Psoas muscle (tissue), 8 donors: Measurements from ENCODE around the gene ASB13. TPM values are rescaled to one million over a fixed set of nuclear protein-coding genes. Genes with fewer than 3 reads are reported as not detected.

ENCODE experiments used
- ATAC-seq, 4 donors: fragments of 200-7000 bp; cut with Tn5 transposase; one replicate each; pipeline ENCODE4 v1.9.1; 2020; ENCODE audit warnings: moderate library complexity in 3 of 4, mild to moderate bottlenecking in 2 of 4
- DNase-seq, 2 donors: peaks; one replicate each; pipeline ENCODE4 v3.0.0-alpha.2; 2020
- H3K27ac ChIP-seq: fragments of 200-600 bp; one replicate; pipeline ENCODE4 v1.8.0; 2022
- H3K27me3 ChIP-seq, 3 donors: fragments of 200-600 bp in 1 of 3; one replicate each; pipeline versions ENCODE4 v1.6.1 to v1.8.0; 2013 to 2022; ENCODE audit warnings: low read length in 2 of 3, mild to moderate bottlenecking in 2 of 3, moderate library complexity in 1 of 3; ENCODE audit not compliant: insufficient read depth in 3 of 3
- H3K36me3 ChIP-seq, 2 donors: fragments of 200-600 bp in 1 of 2; one replicate each; pipeline versions ENCODE4 v1.6.1 to v1.8.0; 2013 to 2022; ENCODE audit warnings: low read depth in 1 of 2, mild to moderate bottlenecking in 1 of 2, moderate library complexity in 1 of 2; ENCODE audit not compliant: insufficient read depth in 1 of 2
- H3K4me1 ChIP-seq: fragments of 200-600 bp; one replicate; pipeline ENCODE4 v1.8.0; 2022
- H3K4me3 ChIP-seq: fragments of 200-600 bp; one replicate; pipeline ENCODE4 v1.8.0; 2022; ENCODE audit warnings: mild to moderate bottlenecking
- H3K9me3 ChIP-seq: fragments of 200-600 bp; one replicate; pipeline ENCODE4 v1.8.0; 2022
- WGBS, 3 donors: extraction: QIAGEN DNeasy Blood & Tissue Kit; methylation state at CpG; one replicate each; pipeline versions ENCODE4 v1.1.6 to v1.1.7; 2013; 5-methylcytosine and 5-hydroxymethylcytosine counted together
- intact Hi-C, 2 donors: fragments of 100-400 bp; cut with DNase I; formaldehyde crosslinking; loops; one replicate each; pipeline versions ENCODE4 v1.11.0 to v1.14.2; 2022
- polyA plus RNA-seq, 3 donors: library from polyadenylated mRNA; stranded (reverse); fragments of 200-250 nt; gene quantifications; one replicate each; pipeline ENCODE4 v1.2.3, GENCODE V29; 2013
- total RNA-seq, 4 donors: library from RNA; stranded (reverse); fragmentation: NEBNext Ultra II Directional in 2 of 4; extraction: Animal tissue kit (Norgen Biotek cat#: 25700) in 2 of 4; gene quantifications; one replicate each; pipeline versions ENCODE4 v1.2.1 to v1.2.4, GENCODE V29; 2021 to 2023
- TF ChIP-seq, protein P1 (sequence below): fragments of 200-600 bp; IDR thresholded peaks from one replicate; pipeline ENCODE4 v1.8.0; 2022; ENCODE audit warnings: antibody characterized with exemption
- donor health status: healthy with polysubstance abuse.
- donor health status: DM: no; HTN: no; CAD: no; lungs with moderate emphysema.
- donor health status: Bipolar disorder and iron deficiency.
- donor health status: healthy.
- donor health status: DM: yes; HTN: yes; CAD: no.
- donor health status: DM: no; HTN: no; CAD: no.
- donor health status: DM: no; HTN: no; CAD: no.
- donor health status: DM: yes; HTN: yes; CAD: no.

ASB13 gene
- total and polyA plus RNA-seq, 7 donors = 9.8 to 20.8 (median 14.2) TPM

GRCh38 chr10:5604236-5604925 lies 62.0 kb downstream of the ASB13 start:
- DNase-seq = peak in 1 of 2 donors; percentile 15
- Histone ChIP-seq H3K9me3 (no peaks in the 10 kb centered on the region), H3K4me1 (peaks cover 4% of the 10 kb centered on the region), H3K36me3 (no peaks in the 10 kb centered on the region), H3K27ac (no peak overlapping the region), H3K4me3 (no peak overlapping the region), H3K27me3 (no peaks in the 10 kb centered on the region)
- WGBS, 3 donors = 96 to 98% (median 96%) methylated on average over 9 of the region's 9 CpGs
- intact Hi-C loops = loop anchor here in 1 of 2 donors (5.0 kb wide), 1 partner anchor 47 kb away; no protein-coding TSS in a partner anchor
- ATAC-seq = no peak
- TF ChIP-seq, protein P1, sequence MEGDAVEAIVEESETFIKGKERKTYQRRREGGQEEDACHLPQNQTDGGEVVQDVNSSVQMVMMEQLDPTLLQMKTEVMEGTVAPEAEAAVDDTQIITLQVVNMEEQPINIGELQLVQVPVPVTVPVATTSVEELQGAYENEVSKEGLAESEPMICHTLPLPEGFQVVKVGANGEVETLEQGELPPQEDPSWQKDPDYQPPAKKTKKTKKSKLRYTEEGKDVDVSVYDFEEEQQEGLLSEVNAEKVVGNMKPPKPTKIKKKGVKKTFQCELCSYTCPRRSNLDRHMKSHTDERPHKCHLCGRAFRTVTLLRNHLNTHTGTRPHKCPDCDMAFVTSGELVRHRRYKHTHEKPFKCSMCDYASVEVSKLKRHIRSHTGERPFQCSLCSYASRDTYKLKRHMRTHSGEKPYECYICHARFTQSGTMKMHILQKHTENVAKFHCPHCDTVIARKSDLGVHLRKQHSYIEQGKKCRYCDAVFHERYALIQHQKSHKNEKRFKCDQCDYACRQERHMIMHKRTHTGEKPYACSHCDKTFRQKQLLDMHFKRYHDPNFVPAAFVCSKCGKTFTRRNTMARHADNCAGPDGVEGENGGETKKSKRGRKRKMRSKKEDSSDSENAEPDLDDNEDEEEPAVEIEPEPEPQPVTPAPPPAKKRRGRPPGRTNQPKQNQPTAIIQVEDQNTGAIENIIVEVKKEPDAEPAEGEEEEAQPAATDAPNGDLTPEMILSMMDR = no peak

GRCh38 chr10:5603848-5604170 lies 62.6 kb downstream of the ASB13 start:
- TF ChIP-seq, protein P1 = no peak
- ATAC-seq = no peak
- no peak overlapping the region for H3K27ac ChIP-seq
- intact Hi-C loops = loop anchor here in 1 of 2 donors (5.0 kb wide), 1 partner anchor 47 kb away; no protein-coding TSS in a partner anchor
- WGBS, 3 donors = 82 to 91% (median 84%) methylated on average over 13 of the region's 13 CpGs
- peaks cover 4% of the 10 kb centered on the region for H3K4me1 ChIP-seq
- H3K9me3 ChIP-seq = no peaks in the 10 kb centered on the region
- H3K36me3 ChIP-seq = no peaks in the 10 kb centered on the region
- H3K4me3 ChIP-seq = no peak overlapping the region
- H3K27me3 ChIP-seq = no peaks in the 10 kb centered on the region
- DNase-seq = peak in 1 of 2 donors; percentile 12

- peaks cover 4% of the 10 kb centered on the region for H3K4me1 ChIP-seq
- intact Hi-C loops = loop anchor here in 1 of 2 donors (5.0 kb wide), 1 partner anchor 46 kb away; no protein-coding TSS in a partner anchor
- H3K4me3 ChIP-seq = no peak overlapping the region
- DNase-seq (peak in 1 of 2 donors; percentile 32), ATAC-seq (peak in 2 of 4 donors; percentile 57 to 59)
- H3K9me3 ChIP-seq = no peaks in the 10 kb centered on the region
- TF ChIP-seq, protein P1 = no peak
- WGBS, 3 donors = 73 to 84% (median 74%) methylated on average over 14 of the region's 14 CpGs
- H3K27me3 ChIP-seq = no peaks in the 10 kb centered on the region
- H3K27ac ChIP-seq = no peak overlapping the region
- H3K36me3 ChIP-seq = no peaks in the 10 kb centered on the region
Measured at GRCh38 chr10:5603091-5603847, 63.1 kb downstream of the ASB13 start.

- Histone ChIP-seq H3K4me1 (peaks cover 4% of the 10 kb centered on the region), H3K27me3 (no peaks in the 10 kb centered on the region), H3K4me3 (no peak overlapping the region), H3K27ac (no peak overlapping the region), H3K36me3 (no peaks in the 10 kb centered on the region), H3K9me3 (no peaks in the 10 kb centered on the region)
- ATAC-seq = peak; percentile 40 to 93 (median 85)
- intact Hi-C loops = loop anchor here in 1 of 2 donors (5.0 kb wide), 1 partner anchor 45 kb away; no protein-coding TSS in a partner anchor
- DNase-seq = peak in 1 of 2 donors; percentile 53
- 18 to 24% (median 20%) methylated on average over 11 of the region's 11 CpGs for WGBS, 3 donors
- TF ChIP-seq, protein P1 = no peak
Measured at GRCh38 chr10:5601826-5602495, 64.4 kb downstream of the ASB13 start.
